ENCODE measurements around the gene FAR2. TPM values are rescaled to one million over a fixed set of nuclear protein-coding genes. Genes with fewer than 3 reads are reported as not detected.
A peak's percentile ranks its signal among the peaks of the same experiment; 100 is the strongest.

FAR2 gene
- total RNA-seq, 4 donors from 2014 or later = 0.62 to 4.1 (median 2.6) TPM

DNA sequence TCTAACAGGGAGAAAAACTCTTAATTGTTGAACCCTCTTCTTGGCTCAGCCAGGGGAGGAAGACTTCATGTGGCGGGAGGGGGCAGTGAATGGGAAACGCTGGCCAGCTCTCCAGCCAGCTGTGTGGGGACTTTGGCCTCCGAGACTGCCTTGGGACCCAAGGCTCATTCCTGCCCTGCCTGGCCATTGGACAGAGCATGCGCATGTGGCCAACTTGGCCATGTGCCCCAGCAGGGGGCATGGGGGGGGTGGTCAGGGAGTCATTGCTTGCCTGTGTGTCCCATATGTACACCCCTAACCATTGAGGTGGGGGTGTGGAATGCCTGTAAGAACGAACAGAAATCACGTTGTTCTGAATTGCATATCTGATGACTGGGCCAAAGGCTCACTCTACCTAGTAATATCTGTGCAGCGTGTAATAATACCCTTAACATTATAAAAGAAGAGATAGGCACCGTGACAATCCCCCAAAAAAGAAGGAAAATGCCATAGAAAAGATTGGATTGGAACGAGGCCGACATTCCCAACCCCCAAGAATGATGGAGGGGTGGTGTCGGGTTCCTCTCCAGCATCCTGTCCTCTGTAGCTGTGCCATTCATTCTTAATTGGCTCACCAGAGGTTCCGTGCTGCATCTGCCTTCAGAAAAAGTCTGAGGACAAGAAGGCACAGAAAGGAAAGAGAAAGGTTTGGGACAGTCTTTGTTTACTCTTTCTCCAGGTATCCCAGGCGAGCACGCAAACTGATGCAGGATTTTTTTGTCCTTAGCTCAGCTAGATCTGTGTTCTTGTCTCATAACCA, 3.5 kb upstream of the FAR2 start:
- DNase-seq (no peak), ATAC-seq (no peak)
- no peak overlapping the region for H3K4me3 ChIP-seq
- in situ Hi-C loops (cut with MboI; ENCODE audit: low sequenced_read_pairs in 4 of 4) = no loop called here
- intact Hi-C loops (cut with DNase I; ENCODE audit: low total_unique reads) = no loop called here
- no peak overlapping the region for H3K27ac ChIP-seq
- TF ChIP-seq CTCF (IDR thresholded peaks at IDR 0.05 in 4 of 5, conservative IDR thresholded peaks at IDR 0.05 in 1 of 5) (no peak), POLR2A (IDR thresholded peaks at IDR 0.05) (no peak)
- no peaks in the 10 kb centered on the region for H3K36me3 ChIP-seq
- peaks cover 0 to 9% (median 4%) of the 10 kb centered on the region in 3 donors for H3K27me3 ChIP-seq
- H3K4me1 ChIP-seq = peaks cover 0 to 7% of the 10 kb centered on the region in 2 donors
- no peaks in the 10 kb centered on the region for H3K9me3 ChIP-seq

DNA sequence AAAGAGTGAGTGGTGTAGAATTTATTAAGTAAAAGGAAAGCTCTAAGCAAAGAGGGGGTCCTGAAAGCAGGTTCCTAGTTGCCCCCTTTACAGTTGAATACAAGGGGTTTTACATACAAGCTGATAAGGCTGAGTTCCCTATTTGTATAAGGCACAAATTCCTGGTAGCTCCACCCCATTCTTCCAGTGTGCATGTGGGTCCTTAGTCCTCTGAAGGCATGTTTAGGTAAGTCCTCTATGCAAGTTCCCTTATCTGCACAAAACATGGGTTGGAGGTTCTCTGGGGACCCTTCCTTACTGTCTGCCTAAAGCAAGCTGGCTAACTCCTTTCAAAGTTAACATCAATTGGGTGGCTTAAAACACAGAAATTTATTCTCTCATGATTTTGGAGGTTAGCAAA, 2.9 kb upstream of the FAR2 start:
- in situ Hi-C loops (cut with MboI; ENCODE audit: low sequenced_read_pairs in 4 of 4) (no loop called here), intact Hi-C loops (cut with DNase I; ENCODE audit: low total_unique reads) (no loop called here)
- DNase-seq (no peak), ATAC-seq (no peak)
- no peaks in the 10 kb centered on the region for H3K36me3 ChIP-seq
- no peak overlapping the region for H3K4me3 ChIP-seq
- no peak overlapping the region for H3K27ac ChIP-seq
- H3K4me1 ChIP-seq = peaks cover 0 to 7% of the 10 kb centered on the region in 2 donors
- TF ChIP-seq POLR2A (IDR thresholded peaks at IDR 0.05) (no peak), CTCF (IDR thresholded peaks at IDR 0.05 in 4 of 5, conservative IDR thresholded peaks at IDR 0.05 in 1 of 5) (no peak)
- H3K9me3 ChIP-seq = no peaks in the 10 kb centered on the region
- peaks cover 0 to 9% (median 4%) of the 10 kb centered on the region in 3 donors for H3K27me3 ChIP-seq

DNA sequence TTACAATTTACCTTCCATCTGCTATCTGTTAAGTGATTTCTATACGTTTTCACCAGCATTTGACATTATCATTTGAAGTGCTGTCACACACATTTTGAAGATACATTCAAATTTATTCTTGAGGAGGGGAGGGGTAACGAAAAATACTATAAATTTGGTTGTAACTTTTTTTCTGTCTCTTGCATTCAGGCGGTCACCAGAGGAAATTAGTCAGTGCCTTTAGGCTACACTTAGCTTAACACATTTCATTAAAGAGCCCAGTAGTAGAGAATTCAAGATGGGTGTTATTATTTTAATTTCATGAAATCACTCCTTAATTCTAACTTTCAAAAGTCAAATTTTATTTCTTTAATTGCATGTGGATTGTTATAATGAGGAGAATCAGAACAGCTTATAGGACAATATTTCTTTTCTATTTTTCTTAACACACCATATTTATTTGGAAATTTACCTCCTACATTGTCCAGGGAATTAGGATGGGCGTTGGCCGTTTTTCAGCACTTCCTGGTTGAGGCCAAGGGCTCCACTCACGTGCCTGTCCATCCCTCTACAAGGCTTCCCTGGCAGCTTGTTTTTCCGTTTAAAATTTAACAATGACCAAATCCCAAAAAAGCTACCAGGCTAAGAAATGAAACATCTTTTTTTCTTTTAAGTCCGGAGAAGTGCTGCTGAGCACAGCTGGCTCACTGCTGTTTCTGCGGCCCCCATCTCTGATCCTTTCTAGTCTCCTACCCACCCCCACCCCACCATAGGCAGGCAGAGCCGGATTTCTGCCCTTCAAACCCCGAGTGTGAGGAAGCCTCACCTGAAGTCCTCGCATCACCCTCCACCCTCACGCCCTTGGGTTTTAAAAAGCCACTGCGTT, 1.1 kb upstream of the FAR2 start:
- TF ChIP-seq POLR2A (IDR thresholded peaks at IDR 0.05) (no peak), CTCF (IDR thresholded peaks at IDR 0.05 in 4 of 5, conservative IDR thresholded peaks at IDR 0.05 in 1 of 5) (no peak)
- DNase-seq = peak; percentile 28 to 29
- Histone ChIP-seq H3K9me3 (no peaks in the 10 kb centered on the region), H3K4me3 (peak overlapping the region; percentile 62 to 84 (median 68)), H3K27me3 (peaks cover 0 to 9% (median 4%) of the 10 kb centered on the region in 3 donors), H3K36me3 (no peaks in the 10 kb centered on the region), H3K27ac (peak overlapping the region; percentile 67 to 81 (median 74)), H3K4me1 (peaks cover 0 to 7% of the 10 kb centered on the region in 2 donors)
- in situ Hi-C loops (cut with MboI; ENCODE audit: low sequenced_read_pairs in 4 of 4) (no loop called here), intact Hi-C loops (cut with DNase I; ENCODE audit: low total_unique reads) (no loop called here)
- ATAC-seq = peak; percentile 50 to 69

DNA sequence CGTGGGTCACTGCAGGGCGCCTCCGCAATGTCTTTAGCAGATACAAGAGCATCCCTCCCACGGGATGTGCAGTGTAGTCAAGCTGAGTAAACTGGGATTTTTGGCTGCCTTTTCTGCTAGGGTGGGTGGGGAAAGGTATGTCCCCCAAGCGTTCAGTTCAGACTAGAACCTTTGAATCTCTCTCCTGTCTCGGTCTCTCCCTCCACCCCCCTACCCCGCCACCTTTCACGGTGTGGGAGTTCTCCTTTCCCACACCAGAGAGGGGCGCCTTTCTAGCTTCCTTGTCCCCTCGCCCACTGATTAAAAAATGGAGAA, 525 bp upstream of the FAR2 start:
- Histone ChIP-seq H3K36me3 (no peaks in the 10 kb centered on the region), H3K4me3 (peak overlapping the region; percentile 62 to 84 (median 68)), H3K4me1 (peaks cover 0 to 7% of the 10 kb centered on the region in 2 donors), H3K27ac (peak overlapping the region; percentile 67 to 81 (median 74)), H3K27me3 (peaks cover 0 to 9% (median 4%) of the 10 kb centered on the region in 3 donors), H3K9me3 (no peaks in the 10 kb centered on the region)
- peak in 1 of 2 donors; percentile 47 for ATAC-seq
- intact Hi-C loops (cut with DNase I; ENCODE audit: low total_unique reads) (no loop called here), in situ Hi-C loops (cut with MboI; ENCODE audit: low sequenced_read_pairs in 4 of 4) (no loop called here)
- TF ChIP-seq POLR2A (IDR thresholded peaks at IDR 0.05) (no peak), CTCF (IDR thresholded peaks at IDR 0.05 in 4 of 5, conservative IDR thresholded peaks at IDR 0.05 in 1 of 5) (no peak)
- DNase-seq = no peak

Measured in gastrocnemius medialis (tissue), 4 donors.